Endothelial cell (in vitro differentiated cells): ENCODE measurements around the gene VSTM4. TPM values are rescaled to one million over a fixed set of nuclear protein-coding genes. Genes with fewer than 3 reads are reported as not detected.

ENCODE experiments used
- DNase-seq: peaks from one replicate; pipeline ENCODE4 v3.0.0; 2021; ENCODE audit warnings: low spot score
- H3K27ac Mint-ChIP-seq: one replicate; pipeline ENCODE4 v1.8.0; 2021; ENCODE audit warnings: mixed read lengths, inconsistent platforms; ENCODE audit not compliant: unreplicated experiment
- H3K27me3 Mint-ChIP-seq: one replicate; pipeline ENCODE4 v1.8.0; 2021; ENCODE audit warnings: mild to moderate bottlenecking, moderate library complexity, mixed read lengths, inconsistent platforms; ENCODE audit not compliant: unreplicated experiment
- H3K36me3 Mint-ChIP-seq: one replicate; pipeline ENCODE4 v1.8.0; 2021; ENCODE audit warnings: mild to moderate bottlenecking, low read depth, mixed read lengths, inconsistent platforms; ENCODE audit not compliant: unreplicated experiment
- H3K4me1 Mint-ChIP-seq: one replicate; pipeline ENCODE4 v1.8.0; 2021; ENCODE audit warnings: mild to moderate bottlenecking, mixed read lengths, inconsistent platforms; ENCODE audit not compliant: unreplicated experiment
- H3K4me3 Mint-ChIP-seq: one replicate; pipeline ENCODE4 v1.8.0; 2021; ENCODE audit warnings: mild to moderate bottlenecking, mixed read lengths, inconsistent platforms; ENCODE audit not compliant: unreplicated experiment
- H3K9me3 Mint-ChIP-seq: one replicate; pipeline ENCODE4 v1.8.0; 2021; ENCODE audit warnings: mixed read lengths, inconsistent platforms; ENCODE audit not compliant: unreplicated experiment
- CTCF ChIP-seq: fragments of 200-600 bp; sonication (generic); IDR thresholded peaks from one replicate; pipeline ENCODE4 v1.5.0; 2021; ENCODE audit warnings: antibody characterized with exemption; ENCODE audit not compliant: unreplicated experiment
- total RNA-seq: library from RNA; stranded (reverse); fragmentation: NEBNext Ultra II Directional; extraction: Animal tissue kit (Norgen Biotek cat#: 25700); gene quantifications from one replicate; pipeline ENCODE4 v1.2.1, GENCODE V29; 2021; ENCODE audit not compliant: unreplicated experiment

Gene VSTM4
- total RNA-seq, 1 donor from 2014 or later, result 0.38 TPM

GRCh38 chr10:49092477-49092876 is 22.8 kb downstream of the VSTM4 start:
- Mint-ChIP-seq H3K27me3 (no peaks in the 10 kb centered on the region), H3K4me3 (no peak overlapping the region), H3K27ac (no peak overlapping the region), H3K4me1 (no peaks in the 10 kb centered on the region), H3K36me3 (no peaks in the 10 kb centered on the region), H3K9me3 (no peaks in the 10 kb centered on the region)
- no peak for TF ChIP-seq CTCF
- no peak for DNase-seq

GRCh38 chr10:49091450-49092210 is 23.7 kb downstream of the VSTM4 start:
- H3K36me3 Mint-ChIP-seq, result no peaks in the 10 kb centered on the region
- DNase-seq, result no peak
- no peak for TF ChIP-seq CTCF
- no peaks in the 10 kb centered on the region for H3K4me1 Mint-ChIP-seq
- H3K9me3 Mint-ChIP-seq, result no peaks in the 10 kb centered on the region
- no peak overlapping the region for H3K27ac Mint-ChIP-seq
- no peak overlapping the region for H3K4me3 Mint-ChIP-seq
- no peaks in the 10 kb centered on the region for H3K27me3 Mint-ChIP-seq

- Mint-ChIP-seq H3K4me1 (no peaks in the 10 kb centered on the region), H3K27ac (no peak overlapping the region), H3K4me3 (no peak overlapping the region), H3K27me3 (no peaks in the 10 kb centered on the region), H3K9me3 (no peaks in the 10 kb centered on the region), H3K36me3 (no peaks in the 10 kb centered on the region)
- TF ChIP-seq CTCF, result no peak
- no peak for DNase-seq
These were observed 24.5 kb downstream of the VSTM4 start for GRCh38 chr10:49090696-49091380.

- Mint-ChIP-seq H3K4me3 (no peak overlapping the region), H3K4me1 (no peaks in the 10 kb centered on the region), H3K27me3 (no peaks in the 10 kb centered on the region), H3K27ac (no peak overlapping the region), H3K36me3 (no peaks in the 10 kb centered on the region), H3K9me3 (no peaks in the 10 kb centered on the region)
- no peak for DNase-seq
- TF ChIP-seq CTCF, result no peak
These were observed 25.1 kb downstream of the VSTM4 start for GRCh38 chr10:49090189-49090575.

- Mint-ChIP-seq H3K27me3 (no peaks in the 10 kb centered on the region), H3K9me3 (no peaks in the 10 kb centered on the region), H3K4me1 (no peaks in the 10 kb centered on the region), H3K27ac (no peak overlapping the region), H3K4me3 (no peak overlapping the region), H3K36me3 (no peaks in the 10 kb centered on the region)
- no peak for DNase-seq
- TF ChIP-seq CTCF, result no peak
These were observed 25.6 kb downstream of the VSTM4 start for GRCh38 chr10:49089557-49090188.
